Fibroblast of pulmonary artery (primary cell): Measurements from ENCODE around the gene OR5B3.

Source experiments
- DNase-seq: peaks from one replicate; pipeline ENCODE4 v3.0.0-alpha.2; 2010; ENCODE audit warnings: low read depth
- H3K4me3 ChIP-seq: replicated peaks from 2 replicates; pipeline ENCODE4 v1.5.1; 2011; ENCODE audit warnings: low read depth, mild to moderate bottlenecking, control low read depth, low read length, moderate library complexity
- CTCF ChIP-seq: IDR thresholded peaks from 2 replicates; pipeline ENCODE4 v1.5.1; 2011; ENCODE audit warnings: mild to moderate bottlenecking, control low read depth, low read length, inconsistent platforms; ENCODE audit errors: missing control alignments

The OR5B3 gene

GRCh38 chr11:58406774-58407173 is at the start of gene OR5B3:
OR5B3 (minus strand) TSS chr11:58406874; CDS start chr11:58403409, 3,465 bp downstream.
- no peak within 1 kb of the TSS for H3K4me3 ChIP-seq
- TF ChIP-seq CTCF, result no peak
- DNase-seq, result no peak

- no peak for TF ChIP-seq CTCF
- H3K4me3 ChIP-seq, result no peak overlapping the region
- no peak for DNase-seq
Measured at GRCh38 chr11:58451585-58451984, 44.9 kb upstream of the OR5B3 start.

- H3K4me3 ChIP-seq, result no peak overlapping the region
- no peak for DNase-seq
- TF ChIP-seq CTCF, result no peak
Measured at GRCh38 chr11:58446294-58446693, 39.6 kb upstream of the OR5B3 start.

- no peak for DNase-seq
Measured at GRCh38 chr11:58444300-58444699, 37.6 kb upstream of the OR5B3 start.

GRCh38 chr11:58442136-58442535 is 35.5 kb upstream of the OR5B3 start, which contains the start of gene OR5B12:
OR5B12 (minus strand) TSS chr11:58442236; CDS start chr11:58440151, 2,085 bp downstream.
- no peak within 1 kb of the TSS for H3K4me3 ChIP-seq
- no peak for DNase-seq

More at GRCh38 chr11:58444300-58444699, 37.6 kb upstream of the OR5B3 start:
- no peak for TF ChIP-seq CTCF
- no peak overlapping the region for H3K4me3 ChIP-seq

GRCh38 chr11:58438486-58438885 is 31.8 kb upstream of the OR5B3 start:
- no peak overlapping the region for H3K4me3 ChIP-seq
- no peak for DNase-seq
- no peak for TF ChIP-seq CTCF

More at GRCh38 chr11:58442136-58442535, 35.5 kb upstream of the OR5B3 start, which contains the start of gene OR5B12:
- TF ChIP-seq CTCF, result no peak

- DNase-seq, result no peak
- no peak for TF ChIP-seq CTCF
Measured at GRCh38 chr11:58434217-58434616, 27.5 kb upstream of the OR5B3 start.

More at GRCh38 chr11:58434217-58434616, 27.5 kb upstream of the OR5B3 start:
- H3K4me3 ChIP-seq, result no peak overlapping the region
